ENCODE measurements around the gene INS. TPM values are rescaled to one million over a fixed set of nuclear protein-coding genes. Genes with fewer than 3 reads are reported as not detected.

The INS gene
- total and polyA plus RNA-seq, 2 of the 8 experiments (the other 6 are each of a cell fraction or from before 2014, with no cell fraction given) = not detected

GRCh38 chr11:2129699-2130366 is 31.2 kb downstream of the INS start:
- H2BK120ac ChIP-seq (replicated peaks; ENCODE audit: low read depth, low read length) = no peak overlapping the region
- H3K23me2 ChIP-seq (ENCODE audit: low read depth, low read length) = peaks cover 22% of the 10 kb centered on the region; the same call in 1 of the 2 replicates
- FAIRE-seq = no peak
- ChIA-PET CTCF (ENCODE audit: partially characterized antibody) (interaction anchor here (1.2 to 1.9 kb wide), 3 partner anchors 9 to 436 kb away, joined by 3 to 4 read pairs (median 4); partner anchors contain the start of gene SYT8), POLR2A (ENCODE audit: partially characterized antibody) (no interaction called here)
- H3K4me2 ChIP-seq (ENCODE audit: insufficient read depth in 1 of 2, low read depth in 2 of 2, low read length in 2 of 2) = no peak overlapping the region
- H3K4me3 ChIP-seq (ENCODE audit: extremely low read depth in 1 of 4, insufficient read depth in 2 of 4, low read depth in 3 of 4, low read length in 4 of 4) = no peak overlapping the region
- H2BK12ac ChIP-seq (ENCODE audit: low read depth, low read length) = no peak overlapping the region
- H3K27me3 ChIP-seq (replicated peaks in 1 of 4; ENCODE audit: control insufficient read depth in 3 of 4, extremely low read depth in 1 of 4, insufficient read depth in 3 of 4, low read length in 3 of 4) = peaks cover 0 to 18% (median 4%) of the 10 kb centered on the region in 4 experiments; a peak in 4 of 7 replicates
- no peaks in the 10 kb centered on the region for H3K79me1 ChIP-seq (ENCODE audit: low read depth, low read length)
- H2BK5ac ChIP-seq (ENCODE audit: low read depth, low read length) = no peak overlapping the region
- no peak overlapping the region for H3K27ac ChIP-seq (ENCODE audit: low read depth, low read length)
- H3K4me1 ChIP-seq (replicated peaks in 1 of 4; ENCODE audit: control insufficient read depth in 3 of 4, insufficient read depth in 4 of 4, low read length in 3 of 4) = peaks cover 0 to 7% (median 0%) of the 10 kb centered on the region in 4 experiments; a peak in 2 of 7 replicates
- 90% methylated on average over 19 of the region's 25 CpGs; no CpG with 5 or more reads in 1 of the 2 experiments for WGBS, 2 experiments (ENCODE audit: extremely low coverage in 1 of 2, insufficient coverage in 1 of 2, insufficient read length in 1 of 2, insufficient replicate concordance in 2 of 2, low coverage in 1 of 2, low lambda C conversion rate in 2 of 2, missing lambda C conversion rate in 1 of 2)
- DNase-seq (ENCODE audit: low read depth in 1 of 2, low spot score in 2 of 2) = peak in 1 of 2 experiments; percentile 39
- no peak overlapping the region for H3K4ac ChIP-seq (replicated peaks; ENCODE audit: insufficient read length, low read depth, low read length)
- no peak overlapping the region for H2AK5ac ChIP-seq (ENCODE audit: low read depth, low read length)
- H4K20me1 ChIP-seq (replicated peaks in 1 of 2; ENCODE audit: control insufficient read depth in 1 of 2, insufficient read depth in 2 of 2, low read length in 2 of 2) = peaks cover 0 to 8% of the 10 kb centered on the region in 2 experiments
- no peaks in the 10 kb centered on the region for H3K79me2 ChIP-seq (ENCODE audit: control insufficient read depth in 1 of 2, insufficient read depth in 2 of 2, low read length in 2 of 2)
- H3K23ac ChIP-seq (ENCODE audit: insufficient read length) = no peak overlapping the region
- no peak overlapping the region for H4K8ac ChIP-seq (ENCODE audit: extremely low read depth, insufficient read depth, low read length)
- no peaks in the 10 kb centered on the region; a peak in 1 of 4 replicates for H3K9me3 ChIP-seq (ENCODE audit: insufficient read depth in 2 of 2, low read depth in 1 of 2, low read length in 1 of 2)
- no peak overlapping the region for H3K18ac ChIP-seq (ENCODE audit: extremely low read depth, low read length)
- no peak overlapping the region for H3K14ac ChIP-seq (ENCODE audit: insufficient read length)
- no peak overlapping the region for H2BK15ac ChIP-seq (ENCODE audit: low read length)
- H3K36me3 ChIP-seq (ENCODE audit: control insufficient read depth in 2 of 4, insufficient read depth in 4 of 4, low read length in 3 of 4) = no peaks in the 10 kb centered on the region
- H2BK20ac ChIP-seq (ENCODE audit: low read length) = no peak overlapping the region
- H4K91ac ChIP-seq (replicated peaks; ENCODE audit: insufficient read length, low read length) = no peak overlapping the region
- no peak overlapping the region for H2AFZ ChIP-seq (ENCODE audit: low read length)
- H3K56ac ChIP-seq (replicated peaks; ENCODE audit: insufficient read length, low read depth, low read length) = no peak overlapping the region
- H4K5ac ChIP-seq (ENCODE audit: insufficient read length, low read depth, low read length) = no peak overlapping the region
- H3K9ac ChIP-seq (replicated peaks in 1 of 4; ENCODE audit: extremely low read depth in 1 of 4, low read depth in 3 of 4, low read length in 3 of 4) = no peak overlapping the region

All from H1 (cell line).